IMR-90 (cell line): ENCODE measurements around the gene ENOX1. TPM values are rescaled to one million over a fixed set of nuclear protein-coding genes. Genes with fewer than 3 reads are reported as not detected.

Experiments
- ATAC-seq: fragments of 200-7000 bp; cut with Tn5 transposase; 2 replicates; pipeline ENCODE4 v1.9.1; 2020; ENCODE audit warnings: low read depth, mild to moderate bottlenecking, moderate library complexity
- BruUV-seq: library from RNA; stranded (reverse); fragments of 400-500 nt; replicated peaks from 2 replicates; lab custom pipeline; 2021; lab: Mats Ljungman, UMichigan
- CTCF ChIA-PET: fragments of 300-600 bp; formaldehyde crosslinking; extraction: SDS; loops from one replicate; lab custom pipeline; 2021; ENCODE audit warnings: antibody characterized with exemption; lab: Yijun Ruan, JAX
- POLR2A ChIA-PET: fragments of 300-600 bp; sonication (Branson Sonifier 250); formaldehyde crosslinking; loops from one replicate; lab custom pipeline; 2022; ENCODE audit warnings: antibody characterized with exemption; ENCODE audit not compliant: unreplicated experiment; lab: Charles Lee
- DNase-seq: peaks from one replicate; pipeline ENCODE4 v3.0.0; 2013
- H2AFZ ChIP-seq: replicated peaks from 2 replicates; pipeline ENCODE3; 2013; ENCODE audit warnings: low read length, mild to moderate bottlenecking; ENCODE audit not compliant: poor library complexity
- H2AK5ac ChIP-seq: 2 replicates; pipeline ENCODE4 v1.6.1; 2013; ENCODE audit warnings: low read depth, low read length, inconsistent platforms
- H2AK9ac ChIP-seq: replicated peaks from 2 replicates; pipeline ENCODE3; 2013; ENCODE audit warnings: mild to moderate bottlenecking, low read depth, low read length, moderate library complexity; ENCODE audit not compliant: poor library complexity
- H2BK120ac ChIP-seq: 2 replicates; pipeline ENCODE4 v1.6.1; 2013; ENCODE audit warnings: low read depth, low read length, inconsistent platforms
- H2BK15ac ChIP-seq: 3 replicates; pipeline ENCODE4 v1.6.1; 2013; ENCODE audit warnings: low read depth, low read length, inconsistent platforms
- H2BK20ac ChIP-seq: 2 replicates; pipeline ENCODE4 v1.6.1; 2013; ENCODE audit warnings: low read depth, mild to moderate bottlenecking, inconsistent platforms, low read length, moderate library complexity
- H2BK5ac ChIP-seq: 2 replicates; pipeline ENCODE4 v1.6.1; 2013; ENCODE audit warnings: mild to moderate bottlenecking, low read depth, low read length, inconsistent platforms; ENCODE audit not compliant: poor library complexity, severe bottlenecking
- H3K14ac ChIP-seq: replicated peaks from 2 replicates; pipeline ENCODE4 v1.6.1; 2013; ENCODE audit warnings: low read depth, low read length, inconsistent platforms
- H3K18ac ChIP-seq: 2 replicates; pipeline ENCODE4 v1.6.1; 2013; ENCODE audit warnings: low read depth, low read length, control low read depth
- H3K23ac ChIP-seq: 2 replicates; pipeline ENCODE4 v1.6.1; 2013; ENCODE audit warnings: low read depth, low read length, inconsistent platforms
- H3K27ac ChIP-seq: 2 replicates; pipeline ENCODE4 v1.5.1; 2013; ENCODE audit warnings: mild to moderate bottlenecking, control low read depth, low read length; ENCODE audit not compliant: insufficient read depth
- H3K27me3 ChIP-seq: 2 replicates; pipeline ENCODE4 v1.6.1; 2013; ENCODE audit warnings: low read length; ENCODE audit not compliant: control insufficient read depth, insufficient read depth
- H3K36me3 ChIP-seq: 2 replicates; pipeline ENCODE4 v1.6.1; 2013; ENCODE audit warnings: low read length, mixed read lengths; ENCODE audit not compliant: control insufficient read depth, insufficient read depth
- H3K4ac ChIP-seq: 2 replicates; pipeline ENCODE4 v1.6.1; 2013; ENCODE audit warnings: low read depth, low read length, inconsistent platforms
- H3K4me1 ChIP-seq: 2 replicates; pipeline ENCODE4 v1.6.1; 2013; ENCODE audit warnings: low read length, mixed read lengths; ENCODE audit not compliant: control insufficient read depth, insufficient read depth
- H3K4me2 ChIP-seq: 2 replicates; pipeline ENCODE4 v1.6.1; 2013; ENCODE audit warnings: low read depth, mild to moderate bottlenecking, control low read depth, low read length, moderate library complexity
- H3K4me3 ChIP-seq: 2 replicates; pipeline ENCODE4 v1.5.1; 2013; ENCODE audit warnings: low read depth, mild to moderate bottlenecking, control low read depth, low read length, moderate library complexity; ENCODE audit not compliant: insufficient read depth
- H3K56ac ChIP-seq: 2 replicates; pipeline ENCODE4 v1.6.1; 2013; ENCODE audit warnings: low read length, inconsistent platforms; ENCODE audit not compliant: insufficient read depth; ENCODE audit errors: extremely low read depth
- H3K79me1 ChIP-seq, 2 experiments: 2 replicates each; pipeline ENCODE4 v1.6.1; 2013; ENCODE audit warnings: low read length in 2 of 2, inconsistent platforms in 1 of 2, low read depth in 1 of 2
- H3K9ac ChIP-seq: 2 replicates; pipeline ENCODE4 v1.6.1; 2013; ENCODE audit warnings: low read depth, low read length, control low read depth
- H3K9me1 ChIP-seq: 2 replicates; pipeline ENCODE4 v1.6.1; 2013; ENCODE audit warnings: low read length, inconsistent platforms; ENCODE audit not compliant: insufficient read depth
- H3K9me3 ChIP-seq: 2 replicates; pipeline ENCODE4 v1.6.1; 2013; ENCODE audit warnings: low read length; ENCODE audit not compliant: control insufficient read depth, insufficient read depth
- H4K20me1 ChIP-seq: 2 replicates; pipeline ENCODE4 v1.6.1; 2013; ENCODE audit warnings: low read length, inconsistent platforms; ENCODE audit not compliant: insufficient read depth
- H4K5ac ChIP-seq: 2 replicates; pipeline ENCODE4 v1.6.1; 2013; ENCODE audit warnings: mild to moderate bottlenecking, low read depth, low read length, control low read depth
- H4K8ac ChIP-seq, 2 experiments: 2 replicates each; pipeline ENCODE4 v1.6.1; 2013; ENCODE audit warnings: low read depth in 2 of 2, low read length in 2 of 2, control low read depth in 1 of 2, inconsistent platforms in 1 of 2
- H4K91ac ChIP-seq: 2 replicates; pipeline ENCODE4 v1.6.1; 2013; ENCODE audit warnings: low read depth, low read length, inconsistent platforms; ENCODE audit not compliant: insufficient read depth
- BHLHE40 ChIP-seq: fragments of 150-350 bp; IDR thresholded peaks from 2 replicates; pipeline ENCODE4 v1.6.1; 2016; ENCODE audit warnings: mild to moderate bottlenecking, low read depth, low read length
- CEBPB ChIP-seq: IDR thresholded peaks from 2 replicates; pipeline ENCODE4 v1.6.1; 2012; ENCODE audit warnings: low read depth, low read length, improper control_type of control experiment
- CHD1 ChIP-seq: IDR thresholded peaks from 2 replicates; pipeline ENCODE4 v1.6.1; 2012; ENCODE audit warnings: low read depth, low read length, improper control_type of control experiment
- CTCF ChIP-seq: conservative IDR thresholded peaks from 2 replicates; pipeline ENCODE4 v1.5.1; 2012; ENCODE audit warnings: mild to moderate bottlenecking, low read depth, low read length, improper control_type of control experiment
- ELK1 ChIP-seq: fragments of 150-350 bp; IDR thresholded peaks from 2 replicates; pipeline ENCODE4 v1.6.1; 2016; ENCODE audit warnings: low read depth, mild to moderate bottlenecking, low read length, moderate library complexity, borderline replicate concordance
- FOS ChIP-seq: fragments of 150-350 bp; IDR thresholded peaks from 2 replicates; pipeline ENCODE4 v1.6.1; 2016; ENCODE audit warnings: low read depth, low read length
- MAFK ChIP-seq: IDR thresholded peaks from 2 replicates; pipeline ENCODE4 v1.6.1; 2012; ENCODE audit warnings: low read depth, low read length, improper control_type of control experiment
- MAZ ChIP-seq: IDR thresholded peaks from 2 replicates; pipeline ENCODE4 v1.6.1; 2012; ENCODE audit warnings: low read depth, mild to moderate bottlenecking, low read length, improper control_type of control experiment, moderate library complexity, borderline replicate concordance
- MXI1 ChIP-seq: IDR thresholded peaks from 2 replicates; pipeline ENCODE4 v1.6.1; 2012; ENCODE audit warnings: low read depth, mild to moderate bottlenecking, low read length, moderate library complexity, borderline replicate concordance
- NFE2L2 ChIP-seq: fragments of 150-350 bp; IDR thresholded peaks from 2 replicates; pipeline ENCODE4 v1.6.1; 2016; ENCODE audit warnings: low read depth, mild to moderate bottlenecking, low read length
- POLR2A ChIP-seq: IDR thresholded peaks from 2 replicates; pipeline ENCODE4 v1.6.1; 2012; ENCODE audit warnings: mild to moderate bottlenecking, low read depth, low read length
- RAD21 ChIP-seq: IDR thresholded peaks from 2 replicates; pipeline ENCODE4 v1.6.1; 2012; ENCODE audit warnings: low read length, improper control_type of control experiment
- RCOR1 ChIP-seq: IDR thresholded peaks from 2 replicates; pipeline ENCODE4 v1.6.1; 2012; ENCODE audit warnings: mild to moderate bottlenecking, low read length, improper control_type of control experiment; ENCODE audit not compliant: insufficient replicate concordance
- RFX5 ChIP-seq: IDR thresholded peaks from 2 replicates; pipeline ENCODE4 v1.8.0; 2012; ENCODE audit warnings: low read depth, mild to moderate bottlenecking, low read length, moderate library complexity
- SMC3 ChIP-seq: fragments of 150-350 bp; IDR thresholded peaks from 2 replicates; pipeline ENCODE4 v1.6.1; 2016; ENCODE audit warnings: low read depth, mild to moderate bottlenecking, antibody characterized with exemption, low read length, moderate library complexity
- WGBS, 2 experiments: methylation state at CpG; one replicate each; pipeline versions ENCODE4 v1.1.5 to v1.1.7; 2013; ENCODE audit warnings: missing lambda C conversion rate in 2 of 2; ENCODE audit not compliant: insufficient read length in 1 of 2; ENCODE audit errors: extremely low coverage in 2 of 2; 5-methylcytosine and 5-hydroxymethylcytosine counted together
- dilution Hi-C: fragments of 300-500 bp; cut with HindIII; formaldehyde crosslinking; loops from one replicate; pipeline ENCODE4 v1.14.3; 2018; ENCODE audit warnings: low sequenced_read_pairs; ENCODE audit not compliant: unreplicated experiment
- in situ Hi-C: fragments of 300-500 bp; cut with MboI; formaldehyde crosslinking; loops from 3 replicates; pipeline ENCODE4 v1.14.3; 2019; ENCODE audit warnings: low sequenced_read_pairs, inconsistent platforms, mixed read lengths
- intact Hi-C: fragments of 100-400 bp; cut with micrococcal nuclease; formaldehyde crosslinking; loops from 2 replicates; pipeline ENCODE4 v1.10.0; 2022
- polyA plus RNA-seq, 3 experiments: library from polyadenylated mRNA; depleted of rRNA; stranded (reverse); fragments of >200 nt; gene quantifications; 2 replicates each; pipeline ENCODE4 v1.2.3, GENCODE V29; 2012; ENCODE audit warnings: low replicate concordance in 1 of 3
- total RNA-seq: library from RNA; depleted of rRNA; stranded (reverse); fragments of >200 nt; gene quantifications from 2 replicates; pipeline ENCODE4 v1.2.3, GENCODE V29; 2012
- TF ChIP-seq, protein P1 (sequence below): fragments of 150-350 bp; IDR thresholded peaks from 2 replicates; pipeline ENCODE4 v1.6.1; 2017; ENCODE audit warnings: mild to moderate bottlenecking, antibody characterized with exemption, low read length, low read depth

ENOX1 gene
- total and polyA plus RNA-seq, 2 of the 4 experiments (the other 2 are of a cell fraction), result 0.99 to 1.3 TPM

GRCh38 chr13:43195112-43195511, 591.7 kb downstream of the ENOX1 start:
- Histone ChIP-seq H2AK9ac (no peak overlapping the region), H4K8ac (no peak overlapping the region), H3K4ac (no peak overlapping the region), H3K36me3 (no peaks in the 10 kb centered on the region), H3K4me1 (no peaks in the 10 kb centered on the region), H3K79me1 (no peaks in the 10 kb centered on the region), H4K5ac (no peak overlapping the region), H3K9me1 (no peaks in the 10 kb centered on the region), H2AFZ (no peak overlapping the region), H4K91ac (no peak overlapping the region), H4K20me1 (no peaks in the 10 kb centered on the region), H3K4me3 (no peak overlapping the region), H2BK20ac (no peak overlapping the region), H3K18ac (no peak overlapping the region), H3K23ac (no peak overlapping the region), H2AK5ac (no peak overlapping the region), H3K56ac (no peak overlapping the region), H3K14ac (no peak overlapping the region), H3K9me3 (no peaks in the 10 kb centered on the region), H3K27ac (no peak overlapping the region), H2BK15ac (no peak overlapping the region), H3K4me2 (no peak overlapping the region), H3K9ac (no peak overlapping the region), H3K27me3 (peaks cover 3% of the 10 kb centered on the region), H2BK120ac (no peak overlapping the region), H2BK5ac (no peak overlapping the region)
- ChIA-PET CTCF (no interaction called here), POLR2A (no interaction called here)
- DNase-seq (no peak), ATAC-seq (no peak)
- no TSS peak for BruUV-seq
- intact Hi-C loops (no loop called here), dilution Hi-C loops (no loop called here), in situ Hi-C loops (no loop called here)
- WGBS, 2 experiments, result 70% methylated on average over 2 of the region's 4 CpGs; no CpG with 5 or more reads in 1 of the 2 experiments
- TF ChIP-seq RCOR1, result no peak
- no peak for TF ChIP-seq MXI1
- no peak for TF ChIP-seq MAFK
- TF ChIP-seq BHLHE40, result no peak
- no peak for TF ChIP-seq CTCF
- no peak for TF ChIP-seq CHD1
- TF ChIP-seq RFX5, result no peak
- TF ChIP-seq MAZ, result no peak
- no peak for TF ChIP-seq RAD21
- TF ChIP-seq CEBPB, result no peak
- no peak for TF ChIP-seq SMC3
- no peak for TF ChIP-seq POLR2A
- no peak for TF ChIP-seq FOS
- no peak for TF ChIP-seq ELK1
- TF ChIP-seq, protein P1, sequence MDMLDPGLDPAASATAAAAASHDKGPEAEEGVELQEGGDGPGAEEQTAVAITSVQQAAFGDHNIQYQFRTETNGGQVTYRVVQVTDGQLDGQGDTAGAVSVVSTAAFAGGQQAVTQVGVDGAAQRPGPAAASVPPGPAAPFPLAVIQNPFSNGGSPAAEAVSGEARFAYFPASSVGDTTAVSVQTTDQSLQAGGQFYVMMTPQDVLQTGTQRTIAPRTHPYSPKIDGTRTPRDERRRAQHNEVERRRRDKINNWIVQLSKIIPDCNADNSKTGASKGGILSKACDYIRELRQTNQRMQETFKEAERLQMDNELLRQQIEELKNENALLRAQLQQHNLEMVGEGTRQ, result no peak
- no peak for TF ChIP-seq NFE2L2
